Measurements from ENCODE around the gene MFSD6. TPM values are rescaled to one million over a fixed set of nuclear protein-coding genes. Genes with fewer than 3 reads are reported as not detected.

The MFSD6 gene
- polyA plus RNA-seq, 1 experiment = 14.4 TPM

DNA sequence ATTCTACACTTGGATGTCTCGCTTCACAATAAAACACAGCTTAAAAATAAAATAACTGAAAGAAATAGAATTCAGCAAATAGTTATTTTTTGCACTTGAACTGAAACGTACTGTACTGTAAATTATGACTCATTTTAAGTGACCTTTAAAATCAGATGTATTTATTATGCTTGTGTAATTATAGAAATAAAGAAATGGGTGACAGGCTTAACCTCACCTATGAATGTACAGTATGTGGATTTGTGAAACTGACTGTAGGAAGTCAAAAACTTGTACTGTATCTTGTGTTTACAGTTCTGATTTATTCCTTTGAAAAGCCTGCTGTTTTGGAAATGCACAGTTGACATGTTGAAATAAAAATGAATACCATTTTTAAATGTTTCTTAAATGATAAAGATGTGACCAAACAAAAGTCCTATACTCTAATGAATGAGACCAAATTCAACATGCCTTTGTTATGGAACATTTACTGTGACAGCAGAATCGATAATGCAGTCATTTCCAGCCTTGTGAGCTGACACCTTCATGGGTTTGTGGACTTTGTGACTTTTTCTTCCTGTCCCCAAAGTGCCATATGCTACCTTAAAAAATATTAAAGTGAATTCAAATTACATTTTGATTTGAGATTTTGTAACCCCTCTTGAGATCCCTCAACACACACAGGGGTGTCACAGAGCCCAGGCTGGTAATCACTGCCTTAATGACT lies 93.7 kb downstream of the MFSD6 start:
- no peak for DNase-seq (ENCODE audit: low read depth)
- POLR2A ChIA-PET = no interaction called here
- H3K27me3 ChIP-seq (ENCODE audit: control insufficient read depth, insufficient read depth, low read length) = no peaks in the 10 kb centered on the region
- peaks cover 2% of the 10 kb centered on the region; the same call in 1 of the 2 replicates for H3K36me3 ChIP-seq (ENCODE audit: control insufficient read depth, insufficient read depth, low read length)
- CTCF ChIA-PET = interaction anchor here (0.6 to 1.3 kb wide), 2 partner anchors 10 to 277 kb away, joined by 4 to 6 read pairs; no protein-coding TSS in a partner anchor
- no peak overlapping the region for H3K4me3 ChIP-seq (ENCODE audit: low read depth, low read length)
- TF ChIP-seq, protein P1, sequence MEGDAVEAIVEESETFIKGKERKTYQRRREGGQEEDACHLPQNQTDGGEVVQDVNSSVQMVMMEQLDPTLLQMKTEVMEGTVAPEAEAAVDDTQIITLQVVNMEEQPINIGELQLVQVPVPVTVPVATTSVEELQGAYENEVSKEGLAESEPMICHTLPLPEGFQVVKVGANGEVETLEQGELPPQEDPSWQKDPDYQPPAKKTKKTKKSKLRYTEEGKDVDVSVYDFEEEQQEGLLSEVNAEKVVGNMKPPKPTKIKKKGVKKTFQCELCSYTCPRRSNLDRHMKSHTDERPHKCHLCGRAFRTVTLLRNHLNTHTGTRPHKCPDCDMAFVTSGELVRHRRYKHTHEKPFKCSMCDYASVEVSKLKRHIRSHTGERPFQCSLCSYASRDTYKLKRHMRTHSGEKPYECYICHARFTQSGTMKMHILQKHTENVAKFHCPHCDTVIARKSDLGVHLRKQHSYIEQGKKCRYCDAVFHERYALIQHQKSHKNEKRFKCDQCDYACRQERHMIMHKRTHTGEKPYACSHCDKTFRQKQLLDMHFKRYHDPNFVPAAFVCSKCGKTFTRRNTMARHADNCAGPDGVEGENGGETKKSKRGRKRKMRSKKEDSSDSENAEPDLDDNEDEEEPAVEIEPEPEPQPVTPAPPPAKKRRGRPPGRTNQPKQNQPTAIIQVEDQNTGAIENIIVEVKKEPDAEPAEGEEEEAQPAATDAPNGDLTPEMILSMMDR (IDR thresholded peaks at IDR 0.05; ENCODE audit: insufficient read depth, low read depth, low read length) = no peak

- DNase-seq (ENCODE audit: low read depth) = no peak
- POLR2A ChIA-PET = no interaction called here
- Histone ChIP-seq H3K4me3 (ENCODE audit: low read depth, low read length) (no peak overlapping the region), H3K27me3 (ENCODE audit: control insufficient read depth, insufficient read depth, low read length) (no peaks in the 10 kb centered on the region), H3K36me3 (ENCODE audit: control insufficient read depth, insufficient read depth, low read length) (peaks cover 2% of the 10 kb centered on the region; the same call in 1 of the 2 replicates)
- CTCF ChIA-PET = interaction anchor here (0.6 kb wide), 1 partner anchor 327 kb away, joined by 3 read pairs; no protein-coding TSS in a partner anchor
- TF ChIP-seq, protein P1 (IDR thresholded peaks at IDR 0.05; ENCODE audit: insufficient read depth, low read depth, low read length) = no peak
Observed at GRCh38 chr2:190503088-190503487, 94.9 kb downstream of the MFSD6 start.

DNA sequence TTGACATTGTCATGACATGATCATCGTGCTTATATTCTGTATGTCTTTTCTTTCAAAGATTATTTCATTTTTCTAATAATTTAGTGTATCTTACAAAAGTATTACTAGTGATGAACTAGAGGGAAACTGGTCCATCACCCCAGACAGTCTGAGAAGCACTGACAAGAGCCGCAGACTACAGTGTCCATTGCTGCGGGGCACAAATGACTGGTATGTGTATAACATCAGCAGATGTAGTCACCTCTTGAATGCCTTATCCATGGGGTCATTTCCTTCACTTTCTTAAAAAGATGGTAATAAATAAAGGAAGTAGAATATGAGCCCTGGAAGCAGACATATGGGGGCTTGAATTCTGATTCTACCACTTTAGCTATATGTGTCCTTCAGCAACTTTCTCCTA lies 96.8 kb downstream of the MFSD6 start:
- no peak for DNase-seq (ENCODE audit: low read depth)
- Histone ChIP-seq H3K4me3 (ENCODE audit: low read depth, low read length) (no peak overlapping the region), H3K27me3 (ENCODE audit: control insufficient read depth, insufficient read depth, low read length) (no peaks in the 10 kb centered on the region), H3K36me3 (ENCODE audit: control insufficient read depth, insufficient read depth, low read length) (peaks cover 2% of the 10 kb centered on the region; the same call in 1 of the 2 replicates)
- TF ChIP-seq, protein P1 (IDR thresholded peaks at IDR 0.05; ENCODE audit: insufficient read depth, low read depth, low read length) = no peak
- CTCF ChIA-PET = no interaction called here
- POLR2A ChIA-PET = no interaction called here

GRCh38 chr2:190505696-190506095 lies 97.5 kb downstream of the MFSD6 start:
- CTCF ChIA-PET = interaction anchor here (1.5 kb wide), 1 partner anchor 417 kb away, joined by 5 read pairs; no protein-coding TSS in a partner anchor
- POLR2A ChIA-PET = no interaction called here
- no peaks in the 10 kb centered on the region for H3K27me3 ChIP-seq (ENCODE audit: control insufficient read depth, insufficient read depth, low read length)

DNA sequence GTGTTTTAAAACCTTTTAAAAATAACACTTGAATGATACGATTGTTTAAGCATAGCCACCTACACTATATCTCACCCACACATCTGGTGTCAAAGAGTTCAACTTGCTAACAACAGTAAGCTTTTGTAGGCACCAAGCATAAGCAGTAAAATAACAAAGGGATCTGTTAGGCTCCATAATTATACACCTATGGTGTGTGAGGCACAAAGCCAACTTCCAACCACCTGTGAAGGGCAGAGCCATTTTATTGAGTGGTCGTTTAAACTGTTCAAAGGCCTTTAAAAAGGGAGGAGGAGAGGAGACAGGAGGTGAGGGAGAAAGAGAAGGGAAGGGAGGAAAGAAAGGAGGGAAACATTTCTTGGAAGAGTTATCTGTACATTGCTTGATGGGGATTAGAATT lies 98.5 kb downstream of the MFSD6 start:
- Histone ChIP-seq H3K36me3 (ENCODE audit: control insufficient read depth, insufficient read depth, low read length) (no peaks in the 10 kb centered on the region), H3K27me3 (ENCODE audit: control insufficient read depth, insufficient read depth, low read length) (no peaks in the 10 kb centered on the region), H3K4me3 (ENCODE audit: low read depth, low read length) (no peak overlapping the region)
- TF ChIP-seq, protein P1 (IDR thresholded peaks at IDR 0.05; ENCODE audit: insufficient read depth, low read depth, low read length) = no peak
- POLR2A ChIA-PET = no interaction called here
- CTCF ChIA-PET = interaction anchor here (1.5 kb wide), 1 partner anchor 418 kb away, joined by 5 read pairs; no protein-coding TSS in a partner anchor
- DNase-seq (ENCODE audit: low read depth) = no peak

More at GRCh38 chr2:190505696-190506095, 97.5 kb downstream of the MFSD6 start:
- no peaks in the 10 kb centered on the region for H3K36me3 ChIP-seq (ENCODE audit: control insufficient read depth, insufficient read depth, low read length)
- H3K4me3 ChIP-seq (ENCODE audit: low read depth, low read length) = no peak overlapping the region
- TF ChIP-seq, protein P1 (IDR thresholded peaks at IDR 0.05; ENCODE audit: insufficient read depth, low read depth, low read length) = no peak
- no peak for DNase-seq (ENCODE audit: low read depth)

All from BJ (cell line).